Fibroblast of the aortic adventitia (primary cell): ENCODE results near the gene SALL4. TPM values are rescaled to one million over a fixed set of nuclear protein-coding genes. Genes with fewer than 3 reads are reported as not detected.

Experiments
- DNase-seq: peaks from one replicate; pipeline ENCODE4 v3.0.0-alpha.2; 2010; ENCODE audit warnings: low read depth
- H3K4me3 ChIP-seq: 2 replicates; pipeline ENCODE4 v1.5.1; 2011; ENCODE audit warnings: low read depth, mild to moderate bottlenecking, control low read depth, low read length, moderate library complexity
- CTCF ChIP-seq: IDR thresholded peaks from 2 replicates; pipeline ENCODE4 v1.5.1; 2011; ENCODE audit warnings: mild to moderate bottlenecking, low read length, control low read depth, inconsistent platforms; ENCODE audit not compliant: insufficient read depth
- total RNA-seq: library from RNA; depleted of rRNA; stranded (reverse); fragments of >200 nt; gene quantifications from 2 replicates; pipeline ENCODE4 v1.2.3, GENCODE V29; 2012; ENCODE audit warnings: low replicate concordance

Gene SALL4
- total RNA-seq, 1 donor = 0.36 TPM

GRCh38 chr20:51812861-51813260, 10.5 kb upstream of the SALL4 start:
- no peak for DNase-seq
- TF ChIP-seq CTCF = no peak
- no peak overlapping the region for H3K4me3 ChIP-seq

- no peak for TF ChIP-seq CTCF
- no peak for DNase-seq
- no peak overlapping the region for H3K4me3 ChIP-seq
Observed at GRCh38 chr20:51811514-51812128, 9.3 kb upstream of the SALL4 start.

GRCh38 chr20:51811042-51811355, 8.7 kb upstream of the SALL4 start:
- peak; percentile 11 for DNase-seq
- H3K4me3 ChIP-seq = no peak overlapping the region
- TF ChIP-seq CTCF = no peak

- H3K4me3 ChIP-seq = no peak overlapping the region
- no peak for DNase-seq
- TF ChIP-seq CTCF = no peak
Observed at GRCh38 chr20:51810155-51811041, 8.1 kb upstream of the SALL4 start.

- no peak for DNase-seq
- H3K4me3 ChIP-seq = no peak overlapping the region
- TF ChIP-seq CTCF = no peak
Observed at GRCh38 chr20:51807720-51808250, 5.5 kb upstream of the SALL4 start.

- no peak overlapping the region for H3K4me3 ChIP-seq
- no peak for TF ChIP-seq CTCF
- no peak for DNase-seq
Observed at GRCh38 chr20:51804754-51805153, 2.4 kb upstream of the SALL4 start.
